CD1c-positive myeloid dendritic cell (primary cell): Measurements from ENCODE around the gene CCDC13.

ENCODE experiments used
- DNase-seq: peaks from one replicate; pipeline ENCODE4 v3.0.0-alpha.2; 2016; ENCODE audit errors: extremely low spot score

The CCDC13 gene

DNA sequence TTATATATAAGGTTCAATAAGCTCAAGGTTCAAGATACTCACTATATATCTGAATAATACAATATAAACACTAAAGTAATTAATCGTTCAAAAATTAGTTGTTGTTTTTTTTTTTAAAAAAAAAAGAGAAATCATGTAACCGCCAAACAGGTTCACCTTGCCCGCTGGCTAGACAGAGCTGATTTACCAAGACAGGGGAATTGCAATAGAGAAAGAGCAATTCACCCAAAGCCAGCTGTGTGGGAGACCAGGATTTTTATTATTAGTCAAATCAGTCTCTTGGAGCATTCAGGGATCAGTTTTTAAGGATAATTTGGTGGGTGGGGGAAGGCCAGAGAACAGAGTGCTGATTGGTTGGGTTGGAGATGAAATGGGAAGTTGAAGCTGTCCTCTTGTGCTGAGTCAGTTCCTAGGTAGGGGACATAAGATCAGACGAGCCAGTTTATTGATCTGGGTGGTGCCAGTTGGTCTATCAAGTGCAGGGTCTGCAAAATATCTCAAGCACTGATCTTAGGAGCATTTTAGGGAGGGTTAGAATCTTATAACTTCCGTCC lies 23.4 kb upstream of the CCDC13 start:
- no peak for DNase-seq

DNA sequence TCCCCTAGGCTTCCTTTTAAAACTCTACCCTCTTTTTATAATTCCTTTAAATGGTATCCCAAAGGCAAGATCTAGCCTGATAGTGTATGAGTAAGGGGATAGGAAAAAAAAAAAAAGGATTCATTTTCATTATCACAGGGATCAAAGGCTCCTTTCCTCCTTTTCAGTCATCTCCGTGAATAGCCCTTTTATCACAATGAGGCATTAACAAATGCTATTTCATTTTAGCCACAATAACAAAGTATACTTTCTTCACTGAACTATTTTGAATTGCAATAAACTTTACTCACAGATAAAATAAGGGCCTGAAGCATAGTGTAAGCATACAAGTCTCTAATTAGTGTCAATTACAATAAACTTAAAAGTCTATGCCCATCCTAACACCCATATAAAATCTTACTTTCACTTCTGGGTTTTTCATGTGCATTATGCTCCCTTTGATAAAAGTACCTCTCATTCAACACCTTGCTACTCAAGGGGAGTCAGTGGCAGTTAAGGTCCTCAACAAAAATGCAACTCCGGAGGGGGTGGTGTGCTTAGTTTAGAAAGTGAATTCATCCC lies 22.6 kb upstream of the CCDC13 start:
- DNase-seq = no peak

DNA sequence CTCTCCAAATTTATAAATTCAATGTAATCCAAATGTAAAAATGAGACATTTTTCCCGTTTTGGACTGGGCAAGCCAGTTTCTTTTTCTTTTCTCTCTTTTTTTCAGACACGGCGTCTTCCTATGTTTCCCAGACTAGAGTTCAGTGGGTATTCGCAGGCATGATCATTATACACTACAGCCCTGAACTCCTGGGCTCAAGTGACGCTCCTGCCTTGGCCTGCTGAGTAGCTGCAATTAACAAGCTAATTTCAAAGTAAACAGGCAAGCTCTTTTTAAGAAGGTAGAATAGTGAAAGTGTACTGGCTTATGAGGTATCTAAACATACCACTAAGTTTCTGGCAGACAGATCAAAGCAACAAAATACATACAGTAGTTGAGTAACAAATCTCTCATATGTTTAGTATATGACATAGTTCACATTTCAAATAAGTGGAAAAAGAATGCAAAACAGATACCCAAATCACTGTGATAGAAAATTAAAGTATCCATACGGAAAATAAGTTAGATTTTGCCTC lies 17.7 kb upstream of the CCDC13 start:
- no peak for DNase-seq

DNA sequence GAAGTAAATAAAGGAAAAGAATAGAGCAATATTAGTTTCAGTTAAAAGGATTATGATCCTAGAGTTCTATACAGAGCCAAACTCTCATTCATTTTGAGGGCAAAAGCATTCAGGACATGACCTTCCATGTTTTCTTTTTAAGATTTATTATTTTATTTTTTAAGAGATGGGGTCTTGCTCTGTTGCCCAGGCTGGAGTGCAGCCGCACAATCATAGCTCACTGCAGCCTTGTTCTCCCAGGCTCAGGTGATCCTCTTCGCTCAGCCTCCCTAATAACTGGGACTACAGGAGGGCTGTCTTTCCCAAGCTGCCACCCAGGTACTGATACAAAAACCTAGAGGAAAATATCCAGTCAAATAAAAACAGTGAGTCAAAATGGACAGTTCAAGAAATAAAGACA lies 13.6 kb upstream of the CCDC13 start:
- no peak for DNase-seq

DNA sequence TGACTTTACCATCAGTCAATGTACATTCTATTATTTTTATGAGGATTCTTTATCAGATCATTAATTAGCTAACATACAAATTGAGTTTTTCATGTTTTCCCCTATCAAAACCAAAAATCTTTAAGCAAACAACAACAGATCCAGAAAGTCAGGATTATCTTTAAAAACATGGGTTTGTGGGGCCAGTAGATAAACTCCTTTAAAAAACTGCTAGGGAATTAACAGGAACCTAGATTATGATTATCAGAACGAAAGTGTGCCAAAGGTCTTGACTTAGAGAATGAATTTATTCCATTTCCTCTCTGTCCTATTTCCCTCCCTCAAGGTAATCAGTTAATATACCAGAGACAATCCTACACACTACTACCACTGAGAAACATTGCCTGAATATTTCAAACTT lies 13.2 kb upstream of the CCDC13 start:
- DNase-seq = no peak

DNA sequence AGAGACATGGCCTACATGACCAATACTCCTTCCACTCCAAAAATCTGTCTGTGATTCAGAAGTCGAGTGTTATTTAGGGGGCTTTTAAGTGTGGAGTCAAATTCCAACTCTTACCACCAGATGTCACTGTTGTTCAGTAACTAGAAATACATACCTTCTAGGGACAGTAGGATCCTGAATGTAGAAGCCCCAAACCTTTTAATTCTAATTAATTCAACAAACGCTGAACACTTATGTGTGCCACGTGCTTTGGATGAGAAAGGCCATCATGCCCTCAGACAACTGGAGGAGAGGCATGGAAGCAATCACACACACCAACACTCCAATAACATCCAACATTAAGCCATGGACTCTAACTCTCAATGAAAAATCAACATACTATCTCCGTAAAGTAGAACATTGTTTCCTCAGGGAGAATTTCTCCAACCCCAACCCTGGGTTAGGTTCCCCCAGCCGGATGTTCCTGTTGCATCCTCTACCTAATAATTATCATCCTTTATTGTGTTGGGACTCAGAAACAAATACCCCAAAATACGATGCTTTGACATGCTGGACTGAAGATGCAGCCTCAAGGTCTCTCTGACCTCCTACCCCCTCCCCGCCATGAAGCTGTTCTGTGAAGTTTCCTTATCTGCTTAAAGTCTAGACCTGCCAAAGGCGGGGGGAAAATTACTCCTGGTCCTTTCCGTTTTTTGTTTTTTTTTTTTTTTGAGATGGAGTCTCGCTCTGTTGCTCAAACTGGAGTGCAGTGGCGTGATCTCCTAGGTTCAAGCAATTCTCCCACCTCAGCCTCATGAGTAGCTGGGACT lies 8.0 kb upstream of the CCDC13 start:
- peak; percentile 79 for DNase-seq

DNA sequence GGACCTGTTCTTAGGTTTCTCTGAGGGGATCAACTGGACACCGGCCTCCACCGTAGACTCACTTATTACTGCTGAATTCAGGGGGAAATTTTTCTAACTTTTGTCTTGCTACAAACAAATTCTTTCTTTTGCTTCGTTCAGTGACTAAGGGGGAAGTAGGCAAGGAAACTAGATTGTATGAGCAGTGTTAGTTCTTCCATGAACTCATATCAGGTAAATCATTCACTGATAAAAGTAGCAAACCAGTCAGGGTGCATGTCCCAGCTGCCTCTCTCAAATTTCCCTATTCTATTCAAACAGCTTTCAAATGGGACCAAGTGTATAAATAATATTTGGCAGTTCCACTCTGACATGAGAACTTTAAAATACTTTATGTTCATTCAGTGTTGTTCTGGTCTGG lies 7.3 kb upstream of the CCDC13 start:
- no peak for DNase-seq

DNA sequence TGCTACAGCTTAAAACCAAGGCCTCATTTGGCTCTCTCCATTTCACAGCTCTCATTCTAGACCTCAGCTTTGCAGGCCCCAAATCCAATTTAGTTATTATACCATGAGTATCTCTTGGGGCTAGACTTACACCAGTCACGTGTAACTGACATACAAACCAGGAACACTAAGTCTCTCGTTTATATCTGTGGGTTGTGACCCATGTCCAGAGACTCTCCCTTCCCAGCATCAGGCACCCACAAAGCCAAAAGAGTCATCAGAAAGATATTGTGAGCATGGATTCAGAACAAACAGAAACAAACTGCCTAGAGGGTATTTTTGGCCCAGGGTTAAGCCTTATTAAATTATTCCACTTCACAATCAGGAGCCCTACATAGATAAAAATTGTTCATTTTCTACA lies 5.6 kb upstream of the CCDC13 start:
- no peak for DNase-seq

DNA sequence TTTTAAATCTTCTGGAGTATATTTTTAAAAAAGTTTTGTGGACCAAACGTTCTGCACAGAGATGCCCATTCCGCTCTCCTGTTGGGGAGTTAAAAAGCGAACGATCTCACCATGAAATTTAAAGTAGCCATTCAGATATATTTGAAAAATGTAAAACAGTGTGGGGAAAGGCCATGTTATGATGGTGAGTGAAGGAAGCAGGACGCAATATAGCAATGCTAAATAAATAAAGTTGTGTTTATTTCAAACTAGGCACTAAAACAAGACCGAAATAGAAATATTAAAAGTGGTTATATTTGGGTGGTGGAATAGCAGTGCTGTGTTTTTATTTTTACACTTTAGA lies 327 bp upstream of the CCDC13 start:
- DNase-seq = no peak

DNA sequence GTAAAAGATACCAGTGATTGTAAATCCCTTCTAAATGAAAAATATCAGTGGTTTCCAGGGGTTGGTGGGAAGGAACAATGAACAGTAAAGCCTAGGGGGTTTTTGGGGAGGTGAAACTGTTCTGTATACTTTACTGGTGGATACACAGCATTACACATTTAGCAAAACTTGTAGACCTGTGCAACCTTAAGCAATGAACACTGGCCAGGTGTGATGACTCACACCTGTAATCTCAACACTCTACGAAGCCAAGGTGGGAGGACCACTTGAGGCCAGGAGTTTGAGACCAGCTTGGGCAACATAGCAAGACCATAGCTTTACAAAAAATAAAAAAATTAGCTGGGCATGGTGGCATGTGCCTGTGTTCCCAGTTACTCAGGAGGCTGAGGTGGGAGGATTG lies 1.8 kb downstream of the CCDC13 start:
- DNase-seq = no peak

DNA sequence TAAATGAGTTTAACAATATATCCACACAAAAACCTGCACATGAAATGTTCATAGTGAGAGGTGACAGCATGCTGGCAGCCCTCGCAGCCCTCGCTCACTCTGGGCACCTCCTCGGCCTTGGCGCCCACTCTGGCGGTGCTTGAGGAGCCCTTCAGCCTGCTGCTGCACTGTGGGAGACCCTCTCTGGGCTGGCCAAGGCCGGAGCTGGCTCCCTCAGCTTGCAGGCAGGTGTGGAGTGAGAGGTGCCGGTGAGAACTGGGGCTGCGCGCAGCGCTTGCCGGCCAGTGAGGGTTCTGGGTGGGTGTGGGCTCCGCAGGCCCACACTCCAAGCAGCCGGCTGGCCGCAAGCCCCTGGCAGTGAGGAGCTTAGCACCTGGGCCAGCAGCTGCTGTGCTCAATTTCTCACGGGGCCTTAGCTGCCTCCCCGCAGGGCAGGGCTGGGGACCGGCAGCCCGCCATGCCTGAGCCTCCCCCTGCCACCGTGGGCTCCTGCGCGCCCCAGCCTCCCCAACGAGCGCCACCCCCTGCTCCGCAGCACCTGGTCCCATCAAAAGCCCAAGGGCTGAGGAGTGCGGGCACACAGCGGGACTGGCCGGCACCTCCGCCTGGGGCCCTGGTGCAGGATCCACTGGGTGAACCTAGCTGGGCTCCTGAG lies 3.4 kb downstream of the CCDC13 start:
- DNase-seq = no peak

DNA sequence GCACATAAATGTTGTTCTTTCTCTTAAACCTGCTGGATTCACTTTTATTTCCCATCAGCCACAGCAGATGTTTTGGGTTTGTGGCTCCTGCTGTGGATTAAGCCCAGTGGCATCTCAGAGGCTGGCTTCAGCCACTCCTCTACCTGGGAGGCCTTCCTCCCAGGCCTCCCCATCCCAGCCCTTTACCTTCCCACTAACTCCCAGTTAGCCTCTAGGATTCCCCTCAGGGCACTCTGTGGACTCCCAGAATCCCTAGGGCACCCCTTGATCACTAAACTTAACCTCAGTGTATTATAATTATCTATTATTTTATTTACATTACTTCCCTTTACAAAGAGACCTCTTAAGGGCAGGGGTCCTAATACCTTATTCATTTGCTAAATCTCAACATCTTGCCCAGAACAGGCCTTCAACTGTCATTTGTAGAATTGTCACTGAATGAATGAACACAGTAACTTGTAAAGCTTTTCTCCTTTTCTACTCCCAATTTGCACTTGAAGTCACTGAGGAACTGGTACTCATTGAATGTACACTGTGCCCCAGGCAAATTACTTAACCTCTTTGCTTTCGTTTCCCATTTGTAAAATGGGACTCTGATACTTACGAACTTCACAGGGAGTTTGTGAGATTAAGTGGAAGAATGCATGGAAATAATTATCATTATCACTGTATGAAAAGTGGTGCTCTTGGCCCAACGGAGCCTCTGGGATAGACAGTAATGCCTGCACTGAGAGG lies 8.3 kb downstream of the CCDC13 start:
- peak; percentile 58 for DNase-seq

DNA sequence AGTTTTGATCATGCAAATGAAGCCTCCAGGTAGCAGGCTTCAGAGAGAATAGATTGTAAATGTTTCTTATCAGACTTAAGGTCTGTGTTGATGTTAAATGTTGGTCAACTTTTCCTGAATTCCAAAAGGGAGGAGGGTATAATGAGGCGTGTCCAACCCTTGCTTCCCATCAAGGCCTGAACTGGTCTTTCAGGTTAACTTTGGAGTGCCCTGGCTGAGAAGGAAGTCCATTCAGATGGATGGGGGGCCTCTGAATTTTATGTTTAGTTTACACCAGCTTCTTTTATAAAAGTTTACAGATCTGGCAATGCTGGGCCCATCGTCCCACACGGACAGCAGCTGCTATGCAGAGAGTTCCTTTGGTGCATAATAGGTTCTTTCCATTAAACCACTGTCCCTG lies 8.9 kb downstream of the CCDC13 start:
- no peak for DNase-seq

DNA sequence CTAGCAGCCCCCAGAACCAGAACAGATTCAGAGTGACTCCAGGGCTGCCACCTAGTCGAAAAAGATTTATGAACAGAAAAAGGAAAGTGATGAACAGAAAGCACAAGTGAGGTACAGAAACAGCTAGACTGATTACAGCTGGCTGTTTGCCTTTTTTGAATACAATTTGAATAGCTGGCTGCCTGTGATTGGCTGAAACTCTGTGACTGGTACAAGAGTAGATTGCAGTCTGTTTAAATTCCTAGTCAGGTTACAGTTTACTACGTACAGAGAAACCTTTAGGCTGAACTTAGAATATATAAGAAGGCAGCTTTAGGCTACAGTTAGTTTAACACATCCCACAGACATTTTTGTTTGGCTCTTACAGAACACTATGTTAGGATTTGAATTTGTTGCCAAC lies 10.0 kb downstream of the CCDC13 start:
- DNase-seq = no peak

DNA sequence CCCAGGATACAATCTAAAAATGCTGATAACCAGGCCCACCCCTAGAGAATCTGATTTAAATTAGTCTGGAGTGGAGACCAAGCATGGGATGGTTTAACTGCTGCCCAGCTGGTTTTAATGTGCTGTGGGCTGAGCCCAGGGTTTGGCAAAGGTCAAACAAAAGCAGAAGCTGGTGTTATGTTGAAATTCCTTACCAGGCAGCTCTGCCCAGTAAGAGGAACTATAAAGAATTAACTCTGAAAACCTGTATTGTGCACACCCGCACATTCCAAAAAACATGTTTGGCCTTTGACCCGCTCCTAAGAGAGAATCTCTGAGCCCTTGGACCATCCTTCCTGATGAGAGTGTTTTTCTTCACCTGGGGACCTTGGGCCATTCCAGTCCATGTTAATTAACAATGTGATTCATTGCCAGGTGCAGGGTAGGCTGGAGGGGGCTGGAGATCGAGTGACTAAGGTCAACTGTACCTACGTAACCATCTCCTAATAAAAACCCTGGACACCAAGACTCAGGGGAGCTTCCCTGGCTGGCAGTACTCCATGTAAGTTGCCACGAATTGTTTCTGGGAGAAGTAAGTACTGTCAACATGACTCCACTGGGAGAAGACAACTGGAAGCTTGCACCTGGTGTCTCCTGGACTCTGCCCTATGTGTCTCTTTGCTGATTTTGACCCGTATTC lies 10.9 kb downstream of the CCDC13 start:
- DNase-seq = peak; percentile 87

DNA sequence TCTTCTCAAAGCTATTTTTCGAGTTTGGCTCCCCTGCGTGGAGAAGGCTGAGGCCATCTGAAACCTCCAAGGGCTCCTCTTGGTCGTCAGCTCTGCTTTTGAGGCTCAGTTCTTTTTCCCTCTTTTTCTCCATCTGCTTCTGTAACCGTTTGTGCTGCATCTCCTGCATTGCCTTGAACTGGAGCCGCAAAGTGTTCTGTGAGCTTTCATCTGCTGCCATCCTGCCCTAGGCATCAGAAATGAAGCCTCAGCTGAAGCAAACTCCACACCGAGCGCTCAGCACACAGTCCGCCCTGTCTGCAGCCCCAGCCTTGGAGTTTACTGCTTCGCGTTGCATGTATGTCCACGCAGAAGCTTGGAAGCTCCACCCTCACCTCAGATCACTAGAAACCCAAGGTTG lies 14.9 kb downstream of the CCDC13 start:
- no peak for DNase-seq

DNA sequence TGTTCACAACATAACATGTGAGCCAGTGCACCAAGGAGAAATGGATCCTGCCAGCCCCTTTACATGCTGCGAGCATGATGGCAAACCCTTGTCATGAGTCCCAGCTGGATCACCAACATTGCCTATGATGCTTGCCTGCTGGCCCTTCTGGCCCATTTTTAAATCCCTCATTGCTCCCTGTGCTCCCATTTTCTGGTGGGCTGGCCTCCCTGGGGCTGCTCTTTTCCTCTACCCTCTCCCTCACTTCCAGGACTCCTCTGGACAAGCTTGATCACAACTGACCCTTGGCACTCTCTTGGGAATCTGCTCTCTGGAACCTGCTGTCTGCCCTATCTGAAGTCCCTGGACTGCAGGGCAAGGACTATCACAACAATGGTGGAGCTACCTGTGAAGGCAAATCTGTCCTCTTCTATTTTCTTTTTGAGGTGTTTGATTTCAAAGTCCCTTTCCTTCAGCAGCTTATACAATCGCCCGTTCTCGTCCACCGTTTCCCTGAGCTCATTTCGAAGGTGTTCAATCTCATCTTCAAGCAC lies 16.3 kb downstream of the CCDC13 start:
- no peak for DNase-seq

DNA sequence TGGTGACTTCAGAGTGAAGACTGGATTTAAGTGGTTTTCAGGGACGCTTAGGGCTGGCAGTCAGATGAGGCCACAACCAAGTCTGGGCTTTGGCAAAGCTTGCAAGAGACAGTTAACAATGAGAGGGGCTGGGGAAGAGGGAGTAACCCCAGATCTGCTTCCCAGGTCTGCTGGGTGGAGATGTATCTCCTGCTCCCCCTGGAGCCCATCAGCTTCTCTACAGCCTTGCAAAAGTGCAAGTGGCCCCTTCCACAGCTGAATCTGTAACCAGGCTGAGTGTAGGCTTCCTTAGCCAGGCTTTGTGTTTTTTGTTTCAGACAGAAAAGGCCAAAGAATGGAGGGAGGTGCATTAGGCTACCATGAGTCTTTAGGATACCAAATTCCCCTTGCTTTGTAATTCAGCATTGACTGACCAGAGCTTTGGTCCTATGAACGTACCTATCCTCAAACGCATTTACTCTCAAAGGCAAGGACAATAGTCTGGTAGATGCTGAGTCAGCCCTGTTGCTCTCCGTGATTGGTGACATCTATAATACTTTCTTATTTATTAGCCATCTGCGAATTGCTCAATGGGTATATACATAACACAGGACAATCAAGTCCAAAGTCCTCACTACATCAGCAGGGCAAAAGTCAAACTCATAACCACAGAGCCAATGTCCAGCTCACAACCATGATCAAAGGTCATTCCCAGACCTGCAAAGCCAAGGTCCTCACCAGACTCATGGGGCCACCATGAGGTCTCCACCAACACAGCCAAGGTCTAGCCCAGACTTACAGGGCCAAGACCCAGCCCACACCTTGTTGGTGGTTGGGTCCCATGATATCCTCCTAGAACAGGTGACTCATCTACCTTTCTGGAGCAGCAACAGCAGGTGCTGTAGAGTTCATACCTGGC lies 17.1 kb downstream of the CCDC13 start:
- peak; percentile 21 for DNase-seq

DNA sequence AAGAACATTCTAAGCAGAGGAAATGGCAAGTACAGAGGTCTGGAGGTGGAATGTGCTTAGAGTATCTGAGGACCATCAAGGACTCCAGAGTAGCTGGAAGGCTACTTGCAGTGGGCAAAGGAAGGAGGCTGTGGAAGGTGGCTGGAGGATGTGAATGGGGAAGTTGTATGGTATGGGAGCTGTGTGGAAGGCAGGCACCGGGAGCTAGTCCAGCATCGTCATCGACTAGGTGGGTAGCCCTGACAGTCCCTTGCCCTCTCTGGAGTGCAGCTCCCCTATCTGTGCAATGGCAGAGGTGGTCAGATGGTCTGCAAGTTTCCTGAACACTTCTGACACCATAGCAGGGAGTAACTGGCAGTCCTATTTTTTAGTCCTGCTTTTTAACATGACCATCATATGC lies 19.3 kb downstream of the CCDC13 start:
- DNase-seq = no peak

DNA sequence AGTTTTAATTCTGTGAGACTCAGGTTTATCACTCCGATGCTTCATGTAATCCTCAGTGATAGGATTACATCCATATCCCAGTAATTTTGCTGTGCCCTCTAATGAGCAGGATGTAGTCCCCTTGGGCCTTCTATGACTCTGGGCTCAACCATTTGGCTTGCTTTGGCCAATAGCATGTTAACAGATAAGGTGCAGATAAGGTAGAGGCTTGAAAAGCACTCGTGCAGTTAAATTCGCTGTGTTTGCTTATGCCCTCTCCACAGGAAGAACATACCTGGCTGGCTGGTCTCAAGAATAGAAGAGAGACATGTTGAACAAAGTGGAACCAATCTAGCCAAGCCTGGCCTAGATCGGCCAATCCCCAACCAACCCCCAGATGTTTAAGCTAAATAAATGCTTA lies 20.1 kb downstream of the CCDC13 start:
- DNase-seq = no peak
